ENCODE results near the gene PRPS1. TPM values are rescaled to one million over a fixed set of nuclear protein-coding genes. Genes with fewer than 3 reads are reported as not detected.

The PRPS1 gene
- total RNA-seq, 6 experiments from 2014 or later: 23.8 to 38.6 (median 26.0) TPM

DNA sequence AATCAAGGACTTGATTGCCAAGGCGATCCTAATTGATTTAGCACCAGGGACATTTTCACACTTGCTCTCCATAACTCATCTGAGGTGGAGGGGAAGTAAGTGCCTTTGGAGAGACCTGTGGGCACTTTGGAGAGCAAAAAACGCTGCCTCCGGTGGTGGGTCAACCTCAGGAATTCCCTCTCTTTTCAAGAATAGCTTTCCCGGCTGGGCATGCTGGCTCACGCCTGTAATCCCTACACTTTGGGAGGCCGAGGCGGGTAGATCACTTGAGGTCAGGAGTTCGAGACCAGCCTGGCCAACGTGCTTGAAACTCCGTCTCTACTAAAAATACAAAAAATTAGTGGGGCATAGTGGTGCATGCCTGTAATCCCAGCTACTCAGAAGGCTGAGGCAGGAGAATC lies 49.2 kb downstream of the PRPS1 start:
- Histone ChIP-seq H3K27me3 (no peaks in the 10 kb centered on the region), H3K9me3 (no peaks in the 10 kb centered on the region), H3K4me1 (peaks cover 0 to 4% (median 0%) of the 10 kb centered on the region in 4 donors), H3K36me3 (no peaks in the 10 kb centered on the region), H3K27ac (peak overlapping the region in 2 of 3 donors; percentile 56 to 57), H3K4me3 (no peak overlapping the region)
- no peak for DNase-seq
- TF ChIP-seq, protein P1, sequence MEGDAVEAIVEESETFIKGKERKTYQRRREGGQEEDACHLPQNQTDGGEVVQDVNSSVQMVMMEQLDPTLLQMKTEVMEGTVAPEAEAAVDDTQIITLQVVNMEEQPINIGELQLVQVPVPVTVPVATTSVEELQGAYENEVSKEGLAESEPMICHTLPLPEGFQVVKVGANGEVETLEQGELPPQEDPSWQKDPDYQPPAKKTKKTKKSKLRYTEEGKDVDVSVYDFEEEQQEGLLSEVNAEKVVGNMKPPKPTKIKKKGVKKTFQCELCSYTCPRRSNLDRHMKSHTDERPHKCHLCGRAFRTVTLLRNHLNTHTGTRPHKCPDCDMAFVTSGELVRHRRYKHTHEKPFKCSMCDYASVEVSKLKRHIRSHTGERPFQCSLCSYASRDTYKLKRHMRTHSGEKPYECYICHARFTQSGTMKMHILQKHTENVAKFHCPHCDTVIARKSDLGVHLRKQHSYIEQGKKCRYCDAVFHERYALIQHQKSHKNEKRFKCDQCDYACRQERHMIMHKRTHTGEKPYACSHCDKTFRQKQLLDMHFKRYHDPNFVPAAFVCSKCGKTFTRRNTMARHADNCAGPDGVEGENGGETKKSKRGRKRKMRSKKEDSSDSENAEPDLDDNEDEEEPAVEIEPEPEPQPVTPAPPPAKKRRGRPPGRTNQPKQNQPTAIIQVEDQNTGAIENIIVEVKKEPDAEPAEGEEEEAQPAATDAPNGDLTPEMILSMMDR (IDR thresholded peaks at IDR 0.05): no peak
- no peak for TF ChIP-seq POLR2A (IDR thresholded peaks at IDR 0.05)
- no peak for ATAC-seq
- WGBS (ENCODE audit: insufficient coverage, low coverage, low lambda C conversion rate, missing lambda C conversion rate): 64% methylated on average over 6 of the region's 10 CpGs
- intact Hi-C loops (cut with DNase I): no loop called here

DNA sequence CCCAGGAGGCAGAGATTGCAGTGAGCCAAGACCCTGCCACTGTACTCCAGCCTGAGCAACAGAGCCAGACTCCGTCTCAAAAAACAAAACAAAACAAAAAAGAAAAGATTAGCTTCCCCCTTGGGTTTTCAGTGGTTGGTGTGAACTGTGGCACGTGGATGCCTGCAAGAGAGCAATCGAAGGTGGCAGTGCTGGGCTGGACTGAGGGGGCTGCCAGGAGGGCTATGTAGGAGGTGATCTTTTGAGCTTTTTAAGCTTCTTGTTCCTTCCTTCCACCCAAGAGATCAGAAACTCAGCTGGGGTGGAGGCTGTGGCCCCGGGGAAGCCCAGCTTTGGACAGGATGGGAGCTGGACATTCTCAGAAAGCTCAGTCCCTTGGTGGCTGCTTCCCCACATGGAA lies 49.6 kb downstream of the PRPS1 start:
- WGBS (ENCODE audit: insufficient coverage, low coverage, low lambda C conversion rate, missing lambda C conversion rate): 64% methylated on average over 4 of the region's 4 CpGs
- TF ChIP-seq POLR2A (IDR thresholded peaks at IDR 0.05): no peak
- TF ChIP-seq, protein P1 (IDR thresholded peaks at IDR 0.05): no peak
- H3K4me1 ChIP-seq: peaks cover 0 to 4% (median 0%) of the 10 kb centered on the region in 4 donors
- H3K27me3 ChIP-seq: no peaks in the 10 kb centered on the region
- intact Hi-C loops (cut with DNase I): no loop called here
- H3K9me3 ChIP-seq: no peaks in the 10 kb centered on the region
- H3K36me3 ChIP-seq: no peaks in the 10 kb centered on the region
- no peak for DNase-seq
- H3K4me3 ChIP-seq: no peak overlapping the region
- ATAC-seq: no peak
- H3K27ac ChIP-seq: peak overlapping the region in 2 of 3 donors; percentile 56 to 57

DNA sequence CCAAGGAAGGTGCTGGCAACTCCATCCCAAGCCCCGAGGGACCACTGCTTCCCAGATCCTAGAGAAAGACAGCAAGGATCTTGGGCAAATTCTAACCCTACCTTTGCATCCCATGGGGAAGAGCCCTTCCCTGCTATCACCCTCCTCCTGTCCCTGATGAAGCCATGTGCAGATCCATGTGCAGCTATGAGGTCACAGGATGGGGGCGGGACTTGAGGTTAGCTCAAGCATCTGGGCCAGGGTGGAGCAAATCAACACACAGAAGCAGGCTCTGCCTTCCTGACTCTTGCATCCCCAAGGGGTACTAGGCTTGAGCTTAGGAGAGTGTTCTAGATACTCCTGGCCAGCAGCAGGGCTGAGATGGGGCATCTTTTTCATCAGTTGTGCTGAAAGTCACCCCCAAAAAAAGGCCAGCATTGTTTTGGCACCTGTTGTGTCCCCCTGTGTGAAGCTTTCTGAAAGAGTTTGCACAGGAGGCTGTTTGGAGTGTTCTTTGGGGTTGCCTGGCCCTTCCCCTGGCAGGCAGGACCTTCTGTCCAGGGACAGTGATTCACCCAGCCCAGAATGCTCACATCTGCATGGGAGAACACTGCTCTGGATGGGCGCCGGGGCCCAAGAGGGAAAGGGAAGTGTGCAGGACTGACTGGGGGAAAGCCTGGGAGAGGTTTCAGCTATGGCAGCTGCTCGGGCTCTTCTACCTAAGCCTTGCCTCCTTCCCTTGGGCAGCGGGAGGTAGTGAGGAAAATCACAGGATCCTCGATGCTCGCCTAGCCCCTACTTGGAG lies 50.8 kb downstream of the PRPS1 start:
- TF ChIP-seq POLR2A (IDR thresholded peaks at IDR 0.05): no peak
- TF ChIP-seq, protein P1 (IDR thresholded peaks at IDR 0.05): no peak
- intact Hi-C loops (cut with DNase I): no loop called here
- no peak overlapping the region for H3K4me3 ChIP-seq
- peaks cover 0 to 15% (median 0%) of the 10 kb centered on the region in 4 donors for H3K4me1 ChIP-seq
- no peaks in the 10 kb centered on the region for H3K27me3 ChIP-seq
- no peaks in the 10 kb centered on the region for H3K36me3 ChIP-seq
- H3K9me3 ChIP-seq: no peaks in the 10 kb centered on the region
- no CpG with 5 or more reads among the region's 8 CpGs for WGBS (ENCODE audit: insufficient coverage, low coverage, low lambda C conversion rate, missing lambda C conversion rate)
- no peak for DNase-seq
- ATAC-seq: peak in 1 of 4 donors; percentile 1
- H3K27ac ChIP-seq: no peak overlapping the region

DNA sequence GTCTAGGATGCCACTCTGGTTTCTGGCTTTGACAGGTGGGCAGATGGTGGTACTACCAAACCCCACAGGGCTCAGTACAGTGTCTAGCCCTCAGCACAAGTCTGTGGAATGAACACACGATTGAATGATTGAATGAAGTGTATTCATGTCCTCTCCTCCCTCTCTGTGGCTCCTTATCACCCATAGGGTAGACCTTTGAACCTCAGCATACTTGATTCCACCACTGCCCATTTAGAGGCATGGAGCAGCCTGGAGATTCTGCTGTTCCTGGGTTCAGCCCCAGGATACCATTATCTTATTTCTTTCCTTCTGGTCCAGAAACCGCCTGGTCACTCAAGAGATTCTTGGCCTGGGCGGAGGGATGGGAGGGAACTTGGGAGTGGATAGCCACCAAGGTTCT lies 53.9 kb downstream of the PRPS1 start:
- intact Hi-C loops (cut with DNase I): no loop called here
- Histone ChIP-seq H3K4me1 (peaks cover 0 to 12% (median 0%) of the 10 kb centered on the region in 4 donors), H3K27ac (no peak overlapping the region)

More for the DNA sequence above, 53.9 kb downstream of the PRPS1 start:
- no peak overlapping the region for H3K4me3 ChIP-seq
- H3K36me3 ChIP-seq: no peaks in the 10 kb centered on the region
- DNase-seq (no peak), ATAC-seq (no peak)
- 55% methylated on average over 3 of the region's 3 CpGs for WGBS (ENCODE audit: insufficient coverage, low coverage, low lambda C conversion rate, missing lambda C conversion rate)
- no peaks in the 10 kb centered on the region for H3K9me3 ChIP-seq
- no peak for TF ChIP-seq POLR2A (IDR thresholded peaks at IDR 0.05)
- TF ChIP-seq, protein P1 (IDR thresholded peaks at IDR 0.05): no peak
- no peaks in the 10 kb centered on the region for H3K27me3 ChIP-seq

Measured in right lobe of liver (tissue), 6 donors.